Endodermal cell (in vitro differentiated cells): ENCODE measurements around the gene NT5C2. TPM values are rescaled to one million over a fixed set of nuclear protein-coding genes. Genes with fewer than 3 reads are reported as not detected.

ENCODE experiments used
- DNase-seq: peaks from one replicate; pipeline ENCODE4 v3.0.0-alpha.2; 2017
- H3K27ac ChIP-seq: 2 replicates; pipeline ENCODE4 v1.5.1; 2013; ENCODE audit warnings: mild to moderate bottlenecking, low read depth, low read length, moderate library complexity
- H3K27me3 ChIP-seq: 2 replicates; pipeline ENCODE4 v1.6.1; 2013; ENCODE audit warnings: mild to moderate bottlenecking, low read length, moderate library complexity; ENCODE audit not compliant: insufficient read depth, control insufficient read depth, poor library complexity, severe bottlenecking
- H3K36me3 ChIP-seq: 2 replicates; pipeline ENCODE4 v1.7.0; 2013; ENCODE audit warnings: mild to moderate bottlenecking, low read length, moderate library complexity; ENCODE audit not compliant: control insufficient read depth, insufficient read depth
- H3K4me1 ChIP-seq: one replicate; pipeline ENCODE4 v1.7.0; 2013; ENCODE audit warnings: low read length; ENCODE audit not compliant: control insufficient read depth, insufficient read depth
- H3K4me3 ChIP-seq: 2 replicates; pipeline ENCODE4 v1.5.1; 2013; ENCODE audit warnings: mild to moderate bottlenecking, low read length, moderate library complexity
- H3K9ac ChIP-seq: 2 replicates; pipeline ENCODE4 v1.6.1; 2013; ENCODE audit warnings: mild to moderate bottlenecking, low read length, moderate library complexity; ENCODE audit not compliant: poor library complexity, severe bottlenecking; ENCODE audit errors: extremely low read depth
- H3K9me3 ChIP-seq: 2 replicates; pipeline ENCODE4 v1.6.1; 2013; ENCODE audit warnings: mild to moderate bottlenecking, low read length, moderate library complexity; ENCODE audit not compliant: control insufficient read depth
- H3K27ac Mint-ChIP-seq: 2 replicates; pipeline ENCODE4 v1.8.0; 2020; ENCODE audit warnings: mixed read lengths
- H3K27me3 Mint-ChIP-seq: 2 replicates; pipeline ENCODE4 v1.8.0; 2021; ENCODE audit warnings: mild to moderate bottlenecking, mixed read lengths; ENCODE audit not compliant: insufficient read depth
- H3K36me3 Mint-ChIP-seq: 2 replicates; pipeline ENCODE4 v1.8.0; 2020; ENCODE audit warnings: low read depth, mixed read lengths
- H3K4me1 Mint-ChIP-seq: 2 replicates; pipeline ENCODE4 v1.8.0; 2020; ENCODE audit warnings: mixed read lengths
- H3K4me3 Mint-ChIP-seq: 2 replicates; pipeline ENCODE4 v1.8.0; 2020; ENCODE audit warnings: mild to moderate bottlenecking, moderate library complexity, mixed read lengths
- H3K9me3 Mint-ChIP-seq: 2 replicates; pipeline ENCODE4 v1.8.0; 2020; ENCODE audit warnings: mild to moderate bottlenecking, mixed read lengths
- CTCF ChIP-seq: fragments of 200-600 bp; sonication (generic); conservative IDR thresholded peaks from 2 replicates; pipeline ENCODE4 v1.5.0; 2021; ENCODE audit warnings: antibody characterized with exemption, mild to moderate bottlenecking
- WGBS, 2 experiments: methylation state at CpG; one replicate each; pipeline versions ENCODE4 v1.1.5 to v1.1.7; 2013; ENCODE audit warnings: missing lambda C conversion rate in 2 of 2, mixed read lengths in 1 of 2; ENCODE audit not compliant: insufficient coverage in 1 of 2, insufficient read length in 1 of 2; 5-methylcytosine and 5-hydroxymethylcytosine counted together
- total RNA-seq, 2 donors: library from RNA; stranded (reverse); fragmentation: NEBNext Ultra II Directional in 1 of 2; extraction: Animal tissue kit (Norgen Biotek cat#: 25700) in 1 of 2; gene quantifications; 2 replicates in 1 of 2; 3 replicates in 1 of 2; pipeline ENCODE4 v1.2.1, GENCODE V29; 2021

Gene NT5C2
- total RNA-seq, 2 donors from 2014 or later = 122 to 148 TPM

- Mint-ChIP-seq H3K9me3 (peaks cover 13% of the 10 kb centered on the region), H3K36me3 (peaks cover 11% of the 10 kb centered on the region), H3K27ac (peak overlapping the region; percentile 95), H3K4me1 (peaks cover 50% of the 10 kb centered on the region), H3K27me3 (no peaks in the 10 kb centered on the region), H3K4me3 (no peak overlapping the region)
- WGBS, 2 experiments = 16 to 45% methylated on average over 5 to 8 of the region's 8 CpGs
- Histone ChIP-seq H3K27ac (peak overlapping the region; percentile 42), H3K36me3 (peaks cover 19% of the 10 kb centered on the region), H3K9ac (peak overlapping the region; percentile 95), H3K4me1 (peaks cover 3% of the 10 kb centered on the region), H3K27me3 (no peaks in the 10 kb centered on the region), H3K9me3 (peaks cover 19% of the 10 kb centered on the region), H3K4me3 (peak overlapping the region; percentile 92)
- peak; percentile 96 for DNase-seq
- no peak for TF ChIP-seq CTCF
These were observed 11.5 kb upstream of the NT5C2 start for GRCh38 chr10:103204353-103205255.

DNA sequence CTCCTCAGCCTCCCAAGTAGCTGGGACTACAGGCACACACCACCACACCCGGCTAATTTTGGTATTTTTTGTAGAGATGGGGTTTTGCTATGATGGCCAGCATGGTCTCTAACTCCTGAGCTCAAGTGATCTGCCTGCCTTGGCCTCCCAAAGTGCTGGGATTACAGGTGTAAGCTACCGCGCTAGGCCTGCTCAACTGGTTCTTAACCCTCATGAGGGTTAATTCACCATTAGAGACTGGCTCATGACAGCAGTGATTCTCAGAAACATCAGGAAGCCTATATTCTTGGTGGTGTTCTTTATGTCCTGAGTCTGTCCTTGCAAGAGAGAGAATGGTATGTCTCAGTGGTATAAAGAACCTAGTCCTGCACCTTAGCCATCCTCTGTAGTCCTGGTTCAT lies 10.4 kb upstream of the NT5C2 start:
- peak; percentile 27 for DNase-seq
- Mint-ChIP-seq H3K27me3 (no peaks in the 10 kb centered on the region), H3K9me3 (peaks cover 13% of the 10 kb centered on the region)

GRCh38 chr10:103202319-103202718 lies 9.2 kb upstream of the NT5C2 start:
- Mint-ChIP-seq H3K4me1 (peaks cover 54% of the 10 kb centered on the region), H3K36me3 (peaks cover 3% of the 10 kb centered on the region), H3K9me3 (peaks cover 5% of the 10 kb centered on the region), H3K4me3 (no peak overlapping the region), H3K27ac (no peak overlapping the region), H3K27me3 (no peaks in the 10 kb centered on the region)
- H3K4me3 ChIP-seq = no peak overlapping the region
- no peaks in the 10 kb centered on the region for H3K36me3 ChIP-seq
- TF ChIP-seq CTCF = no peak
- DNase-seq = no peak
- WGBS, 2 experiments = 87 to 95% methylated on average over 7 of the region's 7 CpGs
- no peak overlapping the region for H3K27ac ChIP-seq
- no peaks in the 10 kb centered on the region for H3K27me3 ChIP-seq
- no peak overlapping the region for H3K9ac ChIP-seq
- H3K4me1 ChIP-seq = peaks cover 3% of the 10 kb centered on the region
- H3K9me3 ChIP-seq = no peaks in the 10 kb centered on the region

More for the DNA sequence above, 10.4 kb upstream of the NT5C2 start:
- peaks cover 52% of the 10 kb centered on the region for H3K4me1 Mint-ChIP-seq
- peaks cover 3% of the 10 kb centered on the region for H3K4me1 ChIP-seq
- H3K9me3 ChIP-seq = peaks cover 7% of the 10 kb centered on the region
- no peak for TF ChIP-seq CTCF
- no peak overlapping the region for H3K27ac Mint-ChIP-seq
- H3K36me3 Mint-ChIP-seq = peaks cover 11% of the 10 kb centered on the region
- no peak overlapping the region for H3K4me3 Mint-ChIP-seq
- H3K27me3 ChIP-seq = no peaks in the 10 kb centered on the region
- peaks cover 8% of the 10 kb centered on the region for H3K36me3 ChIP-seq
- no peak overlapping the region for H3K4me3 ChIP-seq
- no peak overlapping the region for H3K9ac ChIP-seq
- 95 to 100% methylated on average over 2 to 3 of the region's 3 CpGs for WGBS, 2 experiments
- no peak overlapping the region for H3K27ac ChIP-seq
